Epithelial cell of esophagus (primary cell): ENCODE data around the gene DIO2.

Source experiments
- DNase-seq: peaks from one replicate; pipeline ENCODE4 v3.0.0; 2010; ENCODE audit warnings: low read depth
- H3K4me3 ChIP-seq: 2 replicates; pipeline ENCODE4 v1.5.1; 2011; ENCODE audit warnings: mild to moderate bottlenecking, low read length, control low read depth
- CTCF ChIP-seq: IDR thresholded peaks from 2 replicates; pipeline ENCODE4 v1.5.1; 2011; ENCODE audit warnings: low read depth, mild to moderate bottlenecking, low read length, control low read depth, inconsistent platforms; ENCODE audit not compliant: insufficient read depth; ENCODE audit errors: missing control alignments

The DIO2 gene

GRCh38 chr14:80208461-80208860 lies 2.8 kb downstream of the DIO2 start:
- no peak for TF ChIP-seq CTCF
- no peak overlapping the region for H3K4me3 ChIP-seq
- DNase-seq = peak; percentile 27

GRCh38 chr14:80206351-80207080 lies 4.8 kb downstream of the DIO2 start:
- TF ChIP-seq CTCF = no peak
- H3K4me3 ChIP-seq = no peak overlapping the region
- no peak for DNase-seq

- DNase-seq = peak; percentile 30
- no peak overlapping the region for H3K4me3 ChIP-seq
- peak; percentile 54 for TF ChIP-seq CTCF
Measured at GRCh38 chr14:80202888-80203562, 8.3 kb downstream of the DIO2 start.

- DNase-seq = no peak
- TF ChIP-seq CTCF = no peak
- no peak overlapping the region for H3K4me3 ChIP-seq
Measured at GRCh38 chr14:80200093-80200492, 11.2 kb downstream of the DIO2 start.

GRCh38 chr14:80188571-80188970 lies 22.7 kb downstream of the DIO2 start:
- DNase-seq = no peak
- no peak for TF ChIP-seq CTCF
- H3K4me3 ChIP-seq = no peak overlapping the region

- no peak for DNase-seq
- TF ChIP-seq CTCF = no peak
- no peak overlapping the region for H3K4me3 ChIP-seq
Measured at GRCh38 chr14:80186301-80186800, 25.0 kb downstream of the DIO2 start.

GRCh38 chr14:80176893-80177292 lies 34.4 kb downstream of the DIO2 start:
- no peak overlapping the region for H3K4me3 ChIP-seq
- no peak for TF ChIP-seq CTCF
- no peak for DNase-seq
